HG03439 (cell line): ENCODE data around the gene FBXO10.
"Not testable (repeated sequence)": the region's sequence is repeated elsewhere in the genome, so short reads cannot be mapped to it uniquely, and the experiment has no call there.

Experiments
- ATAC-seq: cut with Tn5 transposase; IDR thresholded peaks from one replicate; pipeline ENCODE4 v1.9.1; 2021; ENCODE audit warnings: mild to moderate bottlenecking, moderate library complexity; ENCODE audit not compliant: unreplicated experiment

FBXO10 gene

DNA sequence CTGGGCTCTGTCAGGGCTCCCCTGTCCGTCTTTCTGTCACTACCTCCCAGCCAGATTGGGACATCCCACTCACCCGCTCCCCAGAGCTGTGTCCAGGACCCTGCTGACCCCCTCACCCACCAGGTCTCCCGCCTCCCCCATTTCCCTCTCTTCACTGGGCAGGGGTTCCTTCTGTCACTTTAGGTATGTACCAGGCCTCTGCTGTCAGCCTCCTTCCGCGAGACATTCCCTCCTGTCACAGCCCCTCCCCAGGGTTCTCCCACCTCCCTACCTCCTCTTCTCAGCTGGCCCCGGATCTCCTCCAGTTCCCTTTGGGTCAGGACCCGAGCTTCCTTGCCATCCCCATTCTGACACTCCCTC lies 89.9 kb downstream of the FBXO10 start:
- ATAC-seq = no peak

DNA sequence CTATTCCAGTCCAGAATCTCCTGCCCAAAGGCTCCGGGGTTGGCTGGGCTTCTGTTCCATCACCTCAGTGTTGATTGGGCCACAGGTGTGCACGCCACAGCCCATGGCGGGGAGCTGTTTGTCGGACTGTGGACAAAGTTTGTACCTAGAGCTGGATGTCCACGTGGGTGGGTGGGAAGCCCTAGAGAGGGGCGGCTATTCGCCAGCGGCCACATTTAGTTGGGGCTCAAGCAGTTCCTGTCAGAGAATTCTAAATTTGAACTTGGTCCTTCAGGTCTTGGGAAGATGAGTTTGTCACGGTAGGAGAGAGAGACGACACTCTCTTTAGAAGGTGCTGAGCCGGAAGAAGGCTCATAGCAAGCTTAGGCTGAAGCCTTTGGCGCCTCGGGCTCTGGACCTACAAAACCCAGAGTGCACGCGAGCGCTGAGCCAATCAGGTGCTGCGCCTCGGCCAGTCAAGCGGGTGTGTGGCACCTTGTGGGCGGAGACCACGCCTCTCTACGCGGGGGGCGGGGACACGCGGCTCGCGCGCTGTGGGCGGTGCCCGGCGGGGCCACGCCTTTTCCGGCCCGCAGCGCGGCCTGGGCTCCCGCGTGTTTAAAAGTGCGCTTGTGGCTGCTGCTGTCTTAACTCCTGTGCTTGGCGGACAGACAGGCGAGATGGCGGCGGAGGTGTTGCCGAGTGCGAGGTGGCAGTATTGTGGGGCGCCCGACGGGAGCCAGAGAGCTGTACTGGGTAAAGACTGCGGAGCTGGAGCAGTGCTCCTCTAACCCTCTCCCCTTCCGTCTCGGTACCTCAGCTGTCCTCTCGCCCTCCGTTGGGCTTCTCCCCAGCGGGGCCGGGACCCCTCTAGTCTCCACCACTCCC lies 90.6 kb downstream of the FBXO10 start, which contains the start of gene POLR1E:
Gene POLR1E, plus strand, starts transcription at position 560 of the 867 bp plus-strand sequence. Its CDS starts 100 bp downstream, at position 660.
- peak; percentile 96 for ATAC-seq

DNA sequence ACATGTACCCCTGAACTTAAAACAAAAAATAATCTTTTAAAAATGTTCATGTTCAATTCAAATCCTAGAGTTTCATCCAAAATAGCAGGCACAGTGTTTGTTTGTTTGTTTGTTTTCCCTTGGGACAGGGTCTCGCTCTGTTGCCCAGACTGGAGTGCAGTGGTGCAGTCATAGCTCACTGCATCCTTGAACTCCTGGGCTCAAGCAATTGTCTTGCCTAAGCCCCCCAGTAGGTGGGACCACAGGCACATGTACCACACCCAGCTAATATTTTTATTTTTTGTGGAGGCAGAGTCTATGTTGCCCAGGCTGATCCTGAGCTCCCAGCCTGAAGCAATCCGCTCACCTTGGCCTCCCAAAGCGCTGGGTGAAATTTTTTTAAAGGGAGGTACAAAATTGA lies 95.4 kb downstream of the FBXO10 start:
- ATAC-seq = no peak

DNA sequence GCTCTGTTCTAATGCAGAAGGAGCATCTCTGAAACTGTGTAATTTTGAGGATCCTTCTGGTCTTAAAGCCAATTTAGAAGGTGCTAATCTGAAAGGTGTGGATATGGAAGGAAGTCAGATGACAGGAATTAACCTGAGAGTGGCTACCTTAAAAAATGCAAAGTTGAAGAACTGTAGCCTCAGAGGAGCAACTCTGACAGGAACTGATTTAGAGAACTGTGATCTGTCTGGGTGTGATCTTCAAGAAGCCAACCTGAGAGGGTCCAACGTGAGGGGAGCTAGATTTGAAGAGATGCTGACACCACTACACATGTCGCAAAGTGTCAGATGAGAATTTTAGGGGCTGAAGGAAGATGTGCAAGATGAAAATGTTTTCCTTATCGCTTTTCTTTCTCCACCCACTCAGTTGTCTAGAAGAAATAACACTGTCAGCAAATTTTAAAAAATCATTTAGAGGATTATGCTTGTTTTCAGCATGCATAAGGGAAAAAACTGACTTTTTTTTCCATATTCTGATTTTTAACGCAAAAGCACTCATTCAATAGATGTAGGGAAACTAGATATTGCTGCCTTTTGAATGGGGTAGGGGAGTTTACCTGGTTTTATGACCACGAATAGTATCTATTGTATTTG lies 98.1 kb downstream of the FBXO10 start:
- ATAC-seq = not testable (repeated sequence)

DNA sequence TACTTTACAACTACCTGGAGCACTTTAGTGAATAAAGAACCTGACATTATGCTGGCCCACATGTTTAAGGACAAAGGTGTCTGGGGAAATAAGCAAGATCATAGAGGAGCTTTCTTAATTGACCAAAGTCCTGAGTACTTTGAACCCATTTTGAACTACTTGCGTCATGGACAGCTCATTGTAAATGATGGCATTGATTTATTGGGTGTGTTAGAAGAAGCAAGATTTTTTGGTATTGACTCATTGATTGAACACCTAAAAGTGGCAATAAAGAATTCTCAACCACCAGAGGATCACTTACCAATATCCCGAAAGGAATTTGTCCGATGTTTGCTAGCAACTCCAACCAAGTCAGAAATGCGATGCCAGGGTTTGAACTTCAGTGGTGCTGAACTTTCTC lies 98.7 kb downstream of the FBXO10 start:
- ATAC-seq = not testable (repeated sequence)

DNA sequence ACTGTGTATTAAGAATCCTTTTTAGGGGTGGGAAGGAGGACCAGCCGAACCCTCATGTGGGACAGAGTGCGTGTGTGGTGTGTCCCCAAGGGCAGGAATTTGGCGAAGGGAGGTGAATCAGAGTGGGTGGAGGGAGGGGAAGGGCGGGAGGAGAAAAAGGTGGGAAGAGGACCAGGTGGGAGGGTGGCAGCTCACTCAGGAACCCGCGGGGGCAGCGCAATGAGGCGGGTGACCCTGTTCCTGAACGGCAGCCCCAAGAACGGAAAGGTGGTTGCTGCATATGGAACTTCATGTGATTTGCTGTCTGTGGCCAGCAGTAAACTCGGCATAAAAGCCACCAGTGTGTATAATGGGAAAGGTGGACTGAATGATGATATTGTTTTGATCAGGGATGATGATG lies 99.2 kb downstream of the FBXO10 start:
- no peak for ATAC-seq

DNA sequence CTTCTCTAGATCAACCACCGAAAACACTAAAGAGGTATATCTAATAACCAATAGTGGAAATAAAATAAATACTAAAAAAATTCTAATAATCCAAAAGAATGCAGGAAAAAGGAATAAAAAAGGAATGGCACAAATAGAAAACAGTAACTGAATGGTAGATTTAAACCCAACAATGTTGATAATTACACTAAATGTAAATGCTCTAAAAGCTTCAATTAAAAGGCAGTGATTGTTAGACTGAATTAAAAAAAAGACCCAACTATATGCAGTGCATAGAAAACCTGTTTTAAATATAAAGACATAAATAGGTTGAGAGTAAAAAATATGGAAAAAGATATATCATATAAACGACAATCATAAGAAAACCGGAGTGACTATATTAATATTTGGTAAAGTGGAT lies 101.7 kb downstream of the FBXO10 start:
- ATAC-seq = no peak

DNA sequence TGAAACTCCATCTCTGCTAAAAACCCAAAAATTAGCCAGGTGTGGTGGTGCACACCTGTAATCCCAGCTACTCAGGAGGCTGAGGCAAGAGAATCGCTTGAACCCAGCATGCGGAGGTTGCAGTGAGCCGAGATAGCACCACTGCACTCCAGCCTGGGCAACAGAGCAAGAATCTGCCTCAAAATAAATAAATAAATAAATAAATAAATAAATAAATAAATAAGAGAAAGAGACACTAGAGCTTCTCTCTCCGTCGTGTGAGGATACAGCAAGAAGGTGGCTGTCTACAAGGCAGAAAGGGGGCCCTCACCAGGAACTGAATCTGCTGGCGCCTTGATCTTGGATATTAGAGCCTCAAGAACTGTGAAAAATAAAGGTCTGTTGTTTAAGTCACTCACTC lies 102.2 kb downstream of the FBXO10 start:
- ATAC-seq = not testable (repeated sequence)

DNA sequence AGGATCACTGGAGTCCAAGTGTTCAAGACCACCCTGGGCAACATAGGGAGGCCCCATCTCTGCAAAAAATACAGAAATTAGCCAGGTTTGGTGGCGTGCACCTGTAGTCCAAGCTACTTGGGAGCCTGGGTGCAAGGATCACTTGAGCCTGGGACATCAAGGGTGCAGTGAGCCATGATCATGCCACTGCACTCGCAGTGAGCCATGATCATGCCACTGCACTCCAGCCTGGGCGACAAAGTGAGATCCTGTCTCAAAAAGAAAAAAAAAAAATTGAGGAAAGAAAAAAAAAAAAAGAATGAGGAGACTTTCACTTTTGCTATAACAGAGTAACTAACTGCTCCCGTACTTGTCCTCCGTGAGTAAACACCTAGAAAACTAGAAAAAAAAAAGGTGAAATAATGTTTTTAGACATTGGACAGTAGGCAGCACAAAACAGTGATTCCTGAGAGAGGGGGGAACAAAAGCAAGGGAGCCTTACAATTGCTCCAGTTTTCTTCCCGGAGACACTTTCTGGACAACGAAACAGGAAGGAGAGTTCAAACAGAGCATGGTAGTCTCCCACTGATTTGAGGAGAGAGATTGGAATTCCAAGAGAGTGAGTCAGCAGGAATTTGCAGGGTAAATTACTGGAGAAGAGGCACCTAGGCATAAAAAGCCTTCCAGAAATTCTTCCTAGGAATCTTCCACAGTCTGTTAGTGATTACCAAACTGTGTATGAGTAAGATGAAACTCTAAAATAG lies 104.1 kb downstream of the FBXO10 start:
- ATAC-seq = no peak

DNA sequence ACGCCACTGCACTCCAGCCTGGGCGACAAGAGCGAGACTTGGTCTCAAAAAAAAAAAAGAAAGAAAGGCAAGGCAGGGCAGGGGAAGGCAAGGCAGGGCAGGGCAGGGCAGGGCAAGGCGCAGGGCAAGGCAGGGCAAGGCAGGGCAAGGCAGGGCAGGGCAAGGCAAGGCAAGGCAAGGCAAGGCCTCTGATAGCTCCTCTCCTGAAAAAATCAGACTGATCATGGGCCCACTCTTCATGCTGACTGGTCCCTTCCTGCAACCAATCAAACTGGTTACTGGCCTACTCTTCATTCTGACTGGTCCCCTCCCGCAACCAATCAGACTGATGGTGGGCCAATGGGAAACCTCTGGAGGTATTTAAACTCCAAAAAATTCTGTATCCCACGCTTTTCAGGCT lies 107.6 kb downstream of the FBXO10 start:
- ATAC-seq = no peak

DNA sequence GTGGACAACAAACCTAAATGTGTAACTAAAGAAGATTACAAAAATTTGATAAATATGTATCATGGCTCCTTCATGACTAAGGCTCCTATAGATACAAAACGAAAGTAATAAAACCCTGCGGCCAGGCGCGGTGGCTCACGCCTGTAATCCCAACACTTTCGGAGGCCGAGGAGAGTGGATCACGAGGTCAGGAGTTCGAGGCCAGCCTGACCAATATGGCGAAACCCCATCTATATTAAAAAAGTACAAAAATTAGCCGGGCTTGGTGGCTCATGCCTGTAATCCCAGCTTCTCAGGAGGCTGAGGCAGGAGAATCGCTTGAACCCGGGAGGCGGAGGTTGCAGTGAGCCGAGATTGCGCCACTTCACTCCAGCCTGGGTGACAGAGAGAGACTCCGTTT lies 108.7 kb downstream of the FBXO10 start:
- not testable (repeated sequence) for ATAC-seq

DNA sequence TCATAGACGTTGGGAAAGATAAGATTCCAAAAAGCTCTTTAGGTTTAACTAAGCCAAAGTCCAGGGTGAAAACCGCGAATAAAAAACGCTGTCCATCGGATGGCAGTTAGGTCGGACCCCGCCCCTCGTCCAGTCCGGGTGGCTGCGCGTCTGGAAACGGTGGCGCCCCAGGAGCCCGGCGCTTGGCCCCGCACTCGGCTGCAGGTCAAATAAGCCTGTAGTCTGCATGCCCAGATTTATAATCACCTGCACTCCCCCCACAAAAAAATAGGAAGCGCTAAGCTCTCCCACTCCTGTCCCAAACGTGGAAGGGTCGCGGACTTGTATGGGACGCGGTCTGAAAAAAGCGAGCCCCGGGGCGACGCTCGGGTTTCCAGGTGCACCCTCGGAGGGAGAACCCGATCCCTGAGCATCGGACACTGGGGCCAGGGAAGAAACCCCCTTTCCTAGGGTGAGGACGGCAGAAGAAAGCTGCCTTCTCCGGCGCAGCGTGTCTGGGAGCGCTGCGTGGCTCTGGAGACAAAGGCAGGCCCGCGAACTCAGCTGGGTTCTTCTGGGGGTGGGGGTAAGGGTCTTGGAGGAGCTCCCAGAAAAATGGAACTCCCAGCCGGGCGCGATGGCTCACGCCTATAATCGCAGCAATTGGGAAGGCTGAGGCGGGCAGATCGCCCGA lies 110.0 kb downstream of the FBXO10 start:
- peak; percentile 15 for ATAC-seq

DNA sequence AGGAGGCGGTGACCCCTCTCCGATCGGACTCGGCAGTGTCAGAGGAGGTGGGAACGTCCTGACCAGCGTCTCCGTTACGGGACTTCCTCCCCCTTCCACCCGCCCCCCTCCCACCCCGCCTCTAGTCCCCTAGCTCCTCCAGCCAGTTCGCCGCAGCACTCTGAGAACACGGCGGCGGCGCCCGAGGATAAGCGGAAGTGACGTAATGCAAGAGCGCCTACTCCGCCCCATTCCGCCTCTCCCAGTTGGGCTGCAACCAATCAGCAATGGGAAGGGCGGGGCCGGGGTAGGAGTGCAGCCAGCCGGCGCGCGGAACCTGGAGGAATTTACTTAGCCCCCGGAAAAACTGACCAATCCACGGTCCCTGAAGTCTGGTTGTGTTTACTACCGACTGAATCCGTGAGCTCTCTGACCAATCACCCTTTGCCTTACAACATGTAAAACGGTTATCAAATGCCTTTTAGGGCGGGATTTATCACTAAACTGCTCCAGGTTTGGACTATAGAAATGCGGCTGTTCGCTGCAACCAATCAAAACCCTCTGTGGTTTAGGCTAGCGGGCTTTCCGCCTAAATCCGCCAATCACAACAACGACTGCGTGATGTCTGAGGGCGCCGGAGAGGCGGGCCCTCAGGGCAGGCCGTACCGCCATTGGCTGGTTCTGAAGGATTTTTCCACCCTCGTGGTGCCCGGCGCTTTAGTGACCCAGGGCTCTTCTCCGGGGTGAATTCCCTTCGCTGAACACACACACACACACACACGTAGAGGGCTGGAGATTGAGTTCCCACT lies 110.7 kb downstream of the FBXO10 start, which contains the start of gene ZBTB5:
Gene ZBTB5, minus strand, starts transcription at position 202 of the 788 bp plus-strand sequence. CDS start 22,899 bp downstream, outside the sequence.
- peak; percentile 77 for ATAC-seq

DNA sequence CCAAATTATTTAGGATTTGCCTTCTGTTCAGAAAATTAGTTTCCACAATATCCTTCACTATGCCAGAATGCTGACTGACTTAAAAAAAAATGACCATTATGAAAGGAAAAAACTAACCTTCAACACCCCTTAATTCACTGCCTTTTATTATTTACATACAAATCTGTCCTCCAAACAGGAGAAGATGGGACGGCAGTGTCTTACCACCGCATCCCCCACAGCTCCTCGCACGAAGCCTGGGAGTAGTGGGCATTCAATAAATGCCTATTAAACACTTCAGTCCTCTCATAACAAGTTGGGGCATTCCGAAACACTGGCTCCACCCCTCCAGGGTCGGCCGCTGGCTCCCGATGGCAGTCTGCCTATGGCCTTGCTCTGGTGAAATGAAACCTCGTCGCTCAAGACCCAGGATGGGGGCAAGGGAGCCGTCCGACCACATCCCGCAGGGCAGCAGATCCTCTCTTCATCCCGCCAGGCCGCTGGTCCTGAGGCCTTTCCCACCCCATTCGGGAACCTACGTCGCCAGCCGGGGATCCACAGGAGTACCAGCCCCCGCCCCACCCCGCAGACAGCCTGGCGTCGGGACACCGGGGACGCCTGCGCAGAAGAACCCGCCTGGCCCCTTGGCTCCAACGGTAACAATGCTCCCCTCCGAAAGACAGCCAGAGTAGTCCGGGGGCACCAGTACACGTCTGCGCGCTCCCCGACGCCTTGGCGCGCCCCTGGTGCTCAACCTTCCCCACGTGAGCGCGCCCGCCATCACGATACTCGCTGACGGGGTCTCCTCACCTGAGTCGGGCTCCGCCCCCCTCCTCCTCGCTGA lies 111.5 kb downstream of the FBXO10 start:
- ATAC-seq = peak; percentile 43

DNA sequence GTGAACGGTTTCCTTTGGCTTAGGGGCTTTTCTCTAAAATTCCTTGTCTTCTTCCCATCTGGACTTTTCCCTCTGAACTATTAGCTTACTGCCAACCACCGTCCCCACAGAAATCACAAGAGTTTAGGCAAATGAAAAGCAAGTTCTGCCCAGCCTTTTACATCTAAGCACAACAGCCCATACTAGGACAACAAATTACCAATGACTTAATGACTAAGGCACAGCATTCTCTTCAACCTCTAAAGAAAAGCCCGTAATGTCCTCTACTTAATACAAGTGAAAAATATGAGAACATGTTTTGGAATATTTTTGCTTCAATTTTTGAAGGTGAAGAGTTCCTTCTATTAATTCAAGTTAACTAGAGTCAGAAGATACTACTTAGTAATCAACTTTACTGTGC lies 112.2 kb downstream of the FBXO10 start:
- ATAC-seq = no peak
